IPS-18a (cell line): ENCODE results near the gene SEC16A.

Experiments
- H3K27ac ChIP-seq: one replicate; pipeline ENCODE4 v1.5.1; 2013; ENCODE audit warnings: low read length
- H3K27me3 ChIP-seq: one replicate; pipeline ENCODE4 v1.6.1; 2013; ENCODE audit warnings: mild to moderate bottlenecking, low read length; ENCODE audit not compliant: control insufficient read depth, insufficient read depth
- H3K36me3 ChIP-seq: one replicate; pipeline ENCODE4 v1.6.1; 2013; ENCODE audit warnings: low read depth, low read length; ENCODE audit not compliant: control insufficient read depth
- H3K4me1 ChIP-seq: one replicate; pipeline ENCODE4 v1.6.1; 2013; ENCODE audit warnings: low read depth, low read length; ENCODE audit not compliant: control insufficient read depth
- H3K4me3 ChIP-seq: one replicate; pipeline ENCODE4 v1.5.1; 2013; ENCODE audit warnings: low read length
- H3K9ac ChIP-seq: one replicate; pipeline ENCODE4 v1.6.1; 2013; ENCODE audit warnings: mild to moderate bottlenecking, low read length, moderate library complexity
- H3K9me3 ChIP-seq: one replicate; pipeline ENCODE4 v1.6.1; 2013; ENCODE audit warnings: low read depth, low read length; ENCODE audit not compliant: control insufficient read depth

Gene SEC16A

DNA sequence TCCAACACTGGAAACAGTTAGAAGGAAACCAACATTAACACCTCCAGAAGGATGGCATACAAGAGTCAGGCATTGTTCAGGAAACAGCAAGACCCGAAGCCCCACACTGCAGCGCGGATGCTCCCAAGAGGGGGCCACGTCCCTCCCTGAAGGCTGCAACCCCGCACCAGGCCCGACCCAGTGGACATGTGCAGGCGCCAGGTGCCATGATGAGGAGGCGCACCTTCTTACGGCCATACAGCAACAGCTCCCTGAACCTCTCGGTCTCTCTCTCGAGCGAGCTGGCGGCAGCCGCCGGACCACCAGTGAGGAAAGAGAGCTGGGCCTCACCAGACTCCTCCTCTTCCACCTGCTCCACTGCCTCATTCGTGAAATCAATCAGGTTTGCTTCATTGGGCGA lies 20.2 kb downstream of the SEC16A start:
- H3K36me3 ChIP-seq = peaks cover 89% of the 10 kb centered on the region

DNA sequence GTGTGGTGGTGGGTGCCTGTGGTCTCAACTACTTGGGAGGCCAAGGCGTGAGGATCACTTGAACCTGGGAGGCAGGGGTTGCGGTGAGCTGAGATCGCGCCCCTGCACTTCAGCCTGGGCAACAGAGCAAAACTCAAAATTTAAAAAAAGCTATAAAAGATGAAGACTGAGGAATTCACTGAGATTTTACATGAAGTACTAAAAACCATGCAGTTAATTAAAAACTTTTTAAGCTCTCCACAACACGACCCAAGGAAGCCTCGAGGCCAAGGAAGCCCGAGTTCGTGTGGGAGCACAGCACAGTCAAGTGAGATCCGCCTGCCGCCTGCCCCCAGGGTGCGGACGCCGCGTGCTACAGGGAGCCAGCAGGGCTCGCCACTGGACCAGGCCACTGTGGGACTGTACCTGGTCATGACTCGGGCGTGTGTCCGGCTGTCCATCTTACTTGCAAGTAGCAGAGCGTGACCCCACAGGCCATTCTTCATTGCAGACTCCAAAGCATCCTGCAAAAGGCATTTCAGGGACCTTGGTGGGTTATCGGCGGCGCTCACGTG lies 22.0 kb downstream of the SEC16A start:
- Histone ChIP-seq H3K4me1 (no peaks in the 10 kb centered on the region), H3K36me3 (peaks cover 90% of the 10 kb centered on the region), H3K9ac (no peak overlapping the region), H3K27me3 (no peaks in the 10 kb centered on the region), H3K27ac (no peak overlapping the region), H3K9me3 (no peaks in the 10 kb centered on the region), H3K4me3 (no peak overlapping the region)

More for the DNA sequence above, 20.2 kb downstream of the SEC16A start:
- H3K9me3 ChIP-seq = no peaks in the 10 kb centered on the region
- H3K9ac ChIP-seq = no peak overlapping the region
- no peak overlapping the region for H3K27ac ChIP-seq
- no peak overlapping the region for H3K4me3 ChIP-seq
- no peaks in the 10 kb centered on the region for H3K27me3 ChIP-seq
- no peaks in the 10 kb centered on the region for H3K4me1 ChIP-seq

DNA sequence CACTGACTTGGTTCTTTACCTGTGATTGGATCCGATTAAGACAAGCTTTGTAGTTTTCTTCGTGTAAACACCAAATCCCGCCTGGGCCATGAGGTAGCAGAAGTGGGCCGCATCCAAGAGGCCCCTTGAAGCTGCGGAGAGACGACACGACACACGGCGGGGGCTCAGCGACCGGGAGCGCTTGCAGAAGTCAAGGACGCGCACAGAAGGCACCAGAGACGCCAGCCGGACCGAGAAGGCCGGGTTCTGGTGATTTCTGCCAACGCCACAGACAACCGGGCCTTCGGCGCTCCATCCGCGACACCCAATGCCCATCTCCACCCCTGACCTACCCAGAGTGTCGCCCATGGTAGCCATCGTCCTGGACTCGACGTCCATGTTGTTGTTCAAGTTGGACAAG lies 23.4 kb downstream of the SEC16A start:
- H3K27ac ChIP-seq = no peak overlapping the region
- no peaks in the 10 kb centered on the region for H3K4me1 ChIP-seq
- H3K27me3 ChIP-seq = no peaks in the 10 kb centered on the region
- peaks cover 88% of the 10 kb centered on the region for H3K36me3 ChIP-seq
- H3K9ac ChIP-seq = no peak overlapping the region
- no peak overlapping the region for H3K4me3 ChIP-seq
- no peaks in the 10 kb centered on the region for H3K9me3 ChIP-seq

DNA sequence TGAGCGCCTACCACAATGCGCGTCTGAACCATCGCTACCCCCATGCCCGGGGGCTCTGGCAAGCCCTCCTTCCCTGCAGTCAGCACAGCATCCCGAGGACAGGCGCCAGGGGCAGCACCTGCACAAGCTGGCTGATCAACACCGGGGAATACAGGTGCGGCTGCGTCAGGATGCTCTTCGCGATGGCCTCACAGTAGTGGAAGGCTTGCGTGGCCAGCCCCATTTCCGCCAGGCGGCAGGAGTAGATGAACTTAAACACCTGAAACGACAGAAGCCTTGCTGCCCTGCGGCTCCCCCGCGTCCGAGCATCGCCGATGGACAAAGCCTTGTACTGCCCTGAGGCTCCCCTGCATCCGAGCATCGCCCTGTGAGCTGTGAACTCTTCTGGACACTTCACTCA lies 25.5 kb downstream of the SEC16A start:
- H3K4me3 ChIP-seq = no peak overlapping the region
- no peaks in the 10 kb centered on the region for H3K9me3 ChIP-seq
- no peaks in the 10 kb centered on the region for H3K27me3 ChIP-seq
- peaks cover 82% of the 10 kb centered on the region for H3K36me3 ChIP-seq
- H3K27ac ChIP-seq = no peak overlapping the region
- H3K4me1 ChIP-seq = no peaks in the 10 kb centered on the region
- no peak overlapping the region for H3K9ac ChIP-seq

DNA sequence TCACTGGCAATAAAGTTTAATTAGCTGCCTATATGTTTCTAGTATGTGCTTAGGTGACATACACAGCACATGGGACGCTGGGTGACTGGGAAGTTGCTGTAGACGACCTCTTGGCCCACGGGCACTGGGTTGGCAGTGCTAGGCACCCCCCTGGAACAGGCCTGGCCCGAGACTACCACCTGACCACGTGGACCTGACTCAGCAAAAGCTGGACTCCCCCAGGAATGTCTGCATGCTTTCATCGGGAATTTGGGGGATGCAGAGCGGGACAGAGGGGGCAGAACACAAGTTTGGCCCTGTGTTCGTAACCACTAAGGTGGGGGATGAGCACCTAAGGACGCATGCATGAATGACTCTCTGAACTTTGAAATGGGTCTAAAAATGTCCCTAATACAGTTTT lies 26.6 kb downstream of the SEC16A start:
- no peaks in the 10 kb centered on the region for H3K4me1 ChIP-seq
- no peak overlapping the region for H3K4me3 ChIP-seq
- H3K27ac ChIP-seq = no peak overlapping the region
- H3K9ac ChIP-seq = no peak overlapping the region
- peaks cover 81% of the 10 kb centered on the region for H3K36me3 ChIP-seq
- H3K27me3 ChIP-seq = no peaks in the 10 kb centered on the region
- H3K9me3 ChIP-seq = no peaks in the 10 kb centered on the region

DNA sequence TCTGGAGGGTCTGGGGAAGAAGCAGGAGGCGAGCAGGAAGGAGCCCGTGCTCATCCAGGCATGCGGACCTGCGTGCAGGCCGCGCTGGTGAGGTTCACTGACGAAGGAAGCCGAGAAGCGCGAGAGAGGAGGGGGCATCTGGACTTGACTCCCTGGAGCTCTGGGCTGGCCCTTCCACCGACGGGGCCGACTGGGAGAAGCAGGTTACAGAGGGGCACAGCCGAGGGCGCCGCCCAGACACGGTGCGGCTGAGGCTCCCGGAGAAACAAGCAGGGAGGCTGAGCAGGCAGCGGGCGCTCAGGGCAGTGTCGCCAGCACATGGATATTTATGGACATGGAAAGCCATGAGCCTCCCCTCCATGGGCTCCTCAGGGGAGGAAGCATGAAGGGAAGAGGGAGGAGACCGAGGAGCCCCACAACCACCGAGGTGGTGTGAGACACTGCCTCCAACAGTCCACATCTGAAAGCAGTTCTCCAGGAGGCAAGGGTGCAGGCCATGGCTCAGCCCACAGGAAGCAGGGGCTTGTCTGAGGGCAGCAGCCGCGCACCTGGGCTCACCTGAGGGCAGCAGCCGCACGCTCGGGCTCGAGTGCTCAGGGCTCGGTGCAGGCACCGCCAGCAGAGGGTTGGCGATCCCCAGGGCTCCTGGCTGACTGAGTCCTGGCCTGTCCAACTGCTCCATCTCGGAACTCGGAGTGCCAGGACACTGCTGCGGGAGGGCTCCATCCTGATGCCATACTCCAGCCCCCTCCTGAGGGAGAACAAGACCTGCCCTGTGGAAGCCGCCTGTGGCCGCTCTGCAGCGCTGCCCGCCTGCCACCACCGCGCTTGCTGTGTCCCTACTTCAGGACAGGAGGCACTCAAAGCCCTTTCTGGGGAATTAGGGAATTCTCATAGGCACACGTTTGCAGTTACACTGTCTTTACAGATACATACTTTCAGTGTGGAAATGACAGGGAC lies 27.5 kb downstream of the SEC16A start:
- H3K27me3 ChIP-seq = no peaks in the 10 kb centered on the region
- peaks cover 83% of the 10 kb centered on the region for H3K36me3 ChIP-seq
- H3K9ac ChIP-seq = no peak overlapping the region
- no peaks in the 10 kb centered on the region for H3K4me1 ChIP-seq
- H3K4me3 ChIP-seq = no peak overlapping the region
- H3K27ac ChIP-seq = no peak overlapping the region
- H3K9me3 ChIP-seq = no peaks in the 10 kb centered on the region

DNA sequence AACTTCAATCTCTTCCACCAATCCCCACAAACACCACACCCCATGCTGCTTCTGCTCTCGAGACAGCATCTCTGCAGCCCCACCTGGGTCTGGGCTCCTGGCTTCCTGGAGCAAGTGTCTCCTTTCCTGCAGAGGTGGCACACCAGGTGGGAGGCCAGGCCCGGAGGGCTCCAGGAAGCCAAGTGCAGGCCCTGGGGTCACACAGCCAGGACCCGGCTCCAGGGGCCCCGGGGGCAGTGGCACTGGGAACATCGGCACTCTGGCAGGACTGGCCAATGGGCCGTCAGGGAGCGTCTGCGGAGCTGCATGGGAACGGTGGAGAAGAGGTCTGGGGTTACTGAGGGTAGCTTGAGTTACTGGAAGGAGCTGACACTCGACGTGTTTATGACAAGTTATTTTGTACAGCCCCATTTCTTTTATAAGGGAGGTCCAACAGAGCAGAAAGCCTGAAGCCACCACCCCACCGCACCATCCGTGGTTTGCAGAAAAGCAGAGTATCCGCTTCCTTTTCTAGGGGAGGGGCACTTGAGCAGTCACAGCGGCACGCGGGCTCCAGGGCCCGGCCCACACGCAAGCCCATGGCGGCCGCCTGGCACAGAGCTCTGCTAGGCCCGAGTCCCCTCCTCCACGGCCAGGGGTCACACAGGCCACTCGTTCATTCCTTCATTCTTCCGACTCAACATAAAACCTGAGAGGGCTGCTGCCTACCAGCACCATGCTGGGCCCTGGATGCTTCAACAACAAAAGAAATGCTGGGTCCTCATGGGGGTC lies 28.6 kb downstream of the SEC16A start:
- Histone ChIP-seq H3K27ac (no peak overlapping the region), H3K27me3 (no peaks in the 10 kb centered on the region), H3K4me1 (no peaks in the 10 kb centered on the region), H3K9ac (no peak overlapping the region), H3K9me3 (no peaks in the 10 kb centered on the region), H3K36me3 (peaks cover 85% of the 10 kb centered on the region), H3K4me3 (no peak overlapping the region)

DNA sequence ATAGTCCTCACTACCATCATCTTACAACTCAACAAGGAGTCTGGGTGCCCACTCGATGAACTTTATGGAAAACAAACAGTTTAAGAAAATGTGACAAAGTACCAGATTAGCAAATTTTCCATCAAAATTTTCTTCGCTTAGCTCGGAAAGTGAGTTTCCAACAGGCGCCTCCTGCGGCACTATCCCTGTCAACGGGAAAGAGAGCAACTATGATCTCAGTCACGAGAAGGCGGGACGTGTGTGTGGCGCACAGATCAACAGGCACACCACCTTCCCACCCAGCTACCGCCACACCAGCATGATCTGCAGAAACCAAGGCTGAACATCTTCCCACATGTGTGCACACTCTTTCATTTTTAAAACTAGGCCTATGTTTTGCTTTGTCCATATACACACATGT lies 29.5 kb downstream of the SEC16A start:
- no peaks in the 10 kb centered on the region for H3K9me3 ChIP-seq
- peaks cover 85% of the 10 kb centered on the region for H3K36me3 ChIP-seq
- H3K27ac ChIP-seq = no peak overlapping the region
- H3K4me1 ChIP-seq = no peaks in the 10 kb centered on the region
- no peak overlapping the region for H3K4me3 ChIP-seq
- H3K27me3 ChIP-seq = no peaks in the 10 kb centered on the region
- H3K9ac ChIP-seq = no peak overlapping the region

DNA sequence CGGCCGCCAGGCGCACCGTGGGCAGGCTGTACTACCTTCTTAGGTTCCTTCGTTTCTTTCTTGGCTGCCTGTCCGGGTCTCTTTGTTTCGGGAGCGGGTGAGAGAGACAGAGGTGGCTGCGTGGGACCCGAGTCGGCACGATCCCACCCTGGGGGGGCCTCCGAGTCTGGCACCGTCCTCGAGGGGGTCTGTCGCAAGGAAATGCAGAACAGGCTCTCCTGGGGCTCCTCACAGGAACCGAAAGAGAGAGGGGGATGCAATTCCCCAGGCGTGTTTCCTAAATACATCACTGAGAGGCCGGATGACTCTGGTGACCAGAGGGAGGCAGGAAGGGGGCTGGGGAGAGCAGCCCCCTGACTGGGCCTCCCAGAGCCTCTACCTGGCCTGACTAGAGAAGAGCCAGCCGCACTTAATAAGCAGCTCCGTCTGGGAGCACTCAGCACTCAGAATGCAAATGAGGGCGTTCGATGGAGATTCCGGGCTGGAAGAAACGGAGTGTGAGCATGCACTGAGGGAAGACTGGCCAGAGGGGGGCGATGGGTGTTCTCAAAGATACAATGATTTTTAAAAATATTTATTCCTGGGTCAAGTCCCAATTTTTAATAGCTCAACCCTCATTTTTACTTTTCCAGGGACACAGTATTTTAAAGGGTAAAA lies 31.5 kb downstream of the SEC16A start:
- Histone ChIP-seq H3K36me3 (peaks cover 86% of the 10 kb centered on the region), H3K4me3 (no peak overlapping the region)

DNA sequence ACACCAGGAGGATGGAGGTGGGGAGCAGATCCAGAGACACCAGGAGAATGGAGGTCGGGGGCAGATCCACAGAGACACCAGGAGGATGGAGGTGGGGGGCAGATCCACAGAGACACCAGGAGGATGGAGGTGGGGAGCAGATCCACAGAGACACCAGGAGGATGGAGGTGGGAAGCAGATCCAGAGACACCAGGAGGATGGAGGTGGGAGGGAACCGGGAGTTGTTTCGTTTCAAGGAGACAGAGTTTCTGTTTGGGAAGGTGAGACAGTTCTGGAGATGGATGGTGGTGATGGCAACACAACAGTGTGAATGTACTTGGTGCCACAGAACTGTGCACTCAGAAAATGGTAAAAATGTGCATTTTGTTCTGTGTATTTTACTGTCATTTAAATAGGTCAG lies 34.2 kb downstream of the SEC16A start:
- no peak overlapping the region for H3K27ac ChIP-seq
- no peaks in the 10 kb centered on the region for H3K4me1 ChIP-seq
- H3K9me3 ChIP-seq = no peaks in the 10 kb centered on the region
- H3K36me3 ChIP-seq = peaks cover 84% of the 10 kb centered on the region
- H3K27me3 ChIP-seq = no peaks in the 10 kb centered on the region
- no peak overlapping the region for H3K9ac ChIP-seq
- no peak overlapping the region for H3K4me3 ChIP-seq

More for the DNA sequence above, 31.5 kb downstream of the SEC16A start:
- Histone ChIP-seq H3K9ac (no peak overlapping the region), H3K9me3 (no peaks in the 10 kb centered on the region), H3K27ac (no peak overlapping the region), H3K4me1 (no peaks in the 10 kb centered on the region), H3K27me3 (no peaks in the 10 kb centered on the region)

DNA sequence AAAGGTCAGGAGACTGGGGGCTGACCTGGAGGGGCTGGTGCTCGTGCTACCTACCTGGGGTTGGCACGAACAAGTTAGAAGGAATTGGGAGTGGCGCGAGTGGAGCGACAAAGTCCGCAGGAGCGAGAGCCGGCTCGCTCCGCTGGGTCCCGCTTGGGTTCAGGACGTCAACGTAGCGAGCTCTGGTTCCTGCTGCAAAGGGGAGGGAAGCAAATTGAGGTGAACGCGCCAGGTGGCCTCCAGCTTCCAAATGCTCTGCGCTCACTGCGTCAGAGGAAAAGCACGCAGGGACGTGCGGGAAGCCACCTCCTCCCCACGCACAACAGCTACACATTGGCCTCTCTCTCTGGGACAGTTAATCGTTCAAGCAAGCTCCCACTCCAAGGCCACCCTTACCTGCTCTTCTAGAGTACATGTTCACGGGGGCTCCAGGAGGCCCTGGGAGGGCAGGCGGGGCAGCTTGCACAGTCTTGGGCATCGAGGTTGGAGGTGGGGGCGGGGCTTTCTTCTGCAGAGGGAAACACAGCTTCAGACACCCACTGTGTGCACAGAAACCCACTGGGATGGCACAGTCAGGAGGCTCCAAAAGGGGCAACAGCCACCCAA lies 35.6 kb downstream of the SEC16A start:
- H3K36me3 ChIP-seq = peaks cover 88% of the 10 kb centered on the region
- H3K4me1 ChIP-seq = no peaks in the 10 kb centered on the region
- H3K9me3 ChIP-seq = no peaks in the 10 kb centered on the region
- H3K27ac ChIP-seq = no peak overlapping the region
- H3K9ac ChIP-seq = no peak overlapping the region
- H3K4me3 ChIP-seq = no peak overlapping the region
- H3K27me3 ChIP-seq = no peaks in the 10 kb centered on the region
